ENCODE results near the gene FNIP2.

DNA sequence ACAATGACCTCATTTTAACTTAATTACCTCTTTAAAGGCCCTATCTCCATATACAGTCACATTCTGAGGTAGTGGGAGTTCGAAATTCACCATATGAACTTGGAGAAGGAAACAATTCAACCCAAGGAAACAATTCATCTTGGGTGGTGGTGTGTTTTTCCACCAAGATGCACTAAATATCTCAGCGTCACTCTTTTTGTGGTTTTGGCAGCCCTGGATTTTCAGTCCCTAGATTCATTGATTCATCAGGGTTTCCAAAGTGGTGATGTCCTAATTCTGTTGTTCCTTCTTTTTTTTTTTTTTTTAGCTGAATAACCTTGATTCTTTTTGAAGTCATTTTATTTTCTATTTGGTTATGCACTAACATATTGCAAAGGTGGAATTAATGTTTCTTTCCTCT lies 171.4 kb downstream of the FNIP2 start:
- TF ChIP-seq, protein P1, sequence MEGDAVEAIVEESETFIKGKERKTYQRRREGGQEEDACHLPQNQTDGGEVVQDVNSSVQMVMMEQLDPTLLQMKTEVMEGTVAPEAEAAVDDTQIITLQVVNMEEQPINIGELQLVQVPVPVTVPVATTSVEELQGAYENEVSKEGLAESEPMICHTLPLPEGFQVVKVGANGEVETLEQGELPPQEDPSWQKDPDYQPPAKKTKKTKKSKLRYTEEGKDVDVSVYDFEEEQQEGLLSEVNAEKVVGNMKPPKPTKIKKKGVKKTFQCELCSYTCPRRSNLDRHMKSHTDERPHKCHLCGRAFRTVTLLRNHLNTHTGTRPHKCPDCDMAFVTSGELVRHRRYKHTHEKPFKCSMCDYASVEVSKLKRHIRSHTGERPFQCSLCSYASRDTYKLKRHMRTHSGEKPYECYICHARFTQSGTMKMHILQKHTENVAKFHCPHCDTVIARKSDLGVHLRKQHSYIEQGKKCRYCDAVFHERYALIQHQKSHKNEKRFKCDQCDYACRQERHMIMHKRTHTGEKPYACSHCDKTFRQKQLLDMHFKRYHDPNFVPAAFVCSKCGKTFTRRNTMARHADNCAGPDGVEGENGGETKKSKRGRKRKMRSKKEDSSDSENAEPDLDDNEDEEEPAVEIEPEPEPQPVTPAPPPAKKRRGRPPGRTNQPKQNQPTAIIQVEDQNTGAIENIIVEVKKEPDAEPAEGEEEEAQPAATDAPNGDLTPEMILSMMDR (IDR thresholded peaks at IDR 0.05 in 2 of 3, conservative IDR thresholded peaks at IDR 0.05 in 1 of 3; ENCODE audit: control insufficient read depth in 2 of 3, extremely low read depth in 1 of 3, insufficient read depth in 1 of 3, low read depth in 3 of 3, low read length in 3 of 3): no peak
- TF ChIP-seq, protein P2, sequence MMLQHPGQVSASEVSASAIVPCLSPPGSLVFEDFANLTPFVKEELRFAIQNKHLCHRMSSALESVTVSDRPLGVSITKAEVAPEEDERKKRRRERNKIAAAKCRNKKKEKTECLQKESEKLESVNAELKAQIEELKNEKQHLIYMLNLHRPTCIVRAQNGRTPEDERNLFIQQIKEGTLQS (IDR thresholded peaks at IDR 0.05; ENCODE audit: borderline replicate concordance, extremely low read depth, low read depth, low read length): no peak
- TF ChIP-seq TAF1 (IDR thresholded peaks at IDR 0.05; ENCODE audit: borderline replicate concordance, low read depth, low read length): no peak

Data from GM12878 (cell line).